Thyroid gland (tissue), 4 donors: ENCODE data around the gene CLINT1.

Source experiments
- CTCF ChIP-seq, 6 experiments: fragments of 200-600 bp in 3 of 6; fragments of 450-650 bp in 3 of 6; sonication (generic) in 3 of 6; IDR thresholded peaks; one replicate each; pipeline ENCODE4 v1.5.1; 2016 to 2019; ENCODE audit warnings: antibody characterized with exemption in 6 of 6, mild to moderate bottlenecking in 2 of 6, inconsistent platforms in 1 of 6, moderate library complexity in 1 of 6
- POLR2A ChIP-seq, 2 donors: fragments of 450-650 bp; IDR thresholded peaks; one replicate each; pipeline ENCODE4 v1.6.1; 2017; ENCODE audit warnings: antibody characterized with exemption in 2 of 2, mild to moderate bottlenecking in 2 of 2, moderate library complexity in 1 of 2

DNA sequence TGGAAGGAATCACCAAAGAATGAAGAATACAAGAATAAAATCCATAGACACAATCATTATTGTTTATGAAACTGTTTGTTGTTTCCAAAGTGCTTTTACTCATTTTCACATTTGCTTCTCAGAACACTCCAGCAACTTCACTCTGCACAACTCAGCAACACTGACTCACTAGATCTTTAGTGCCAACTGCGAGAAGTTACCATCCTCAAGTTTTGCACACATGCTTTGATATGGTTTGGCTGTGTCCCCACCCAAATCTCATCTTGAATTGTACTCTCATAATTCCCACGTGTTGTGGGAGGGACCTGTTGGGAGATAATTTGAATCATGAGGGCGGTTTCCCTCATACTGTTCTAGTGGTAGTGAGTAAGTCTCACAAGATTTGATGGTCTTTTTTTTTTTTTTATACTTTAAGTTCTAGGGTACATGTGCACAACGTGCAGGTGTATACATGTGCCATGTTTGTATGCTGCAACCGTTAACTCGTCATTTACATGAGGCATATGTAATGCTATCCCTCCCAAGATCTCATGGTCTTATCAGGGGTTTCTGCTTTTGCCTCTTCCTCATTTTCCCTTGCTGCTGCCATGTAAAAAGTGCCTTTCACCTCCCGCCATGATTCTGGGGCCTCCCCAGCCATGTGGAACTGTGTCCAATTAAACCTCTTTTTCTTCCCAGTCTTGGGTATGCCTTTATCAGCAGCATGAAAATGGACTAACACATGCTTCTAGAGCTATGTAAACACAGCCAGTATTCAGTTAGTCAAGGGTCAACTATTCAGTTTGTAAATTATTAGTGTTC, 36.9 kb downstream of the CLINT1 start:
- no peak for TF ChIP-seq CTCF (IDR thresholded peaks at IDR 0.05)
- TF ChIP-seq POLR2A (IDR thresholded peaks at IDR 0.05), result no peak
